Activated T-helper 2 cell treated with anti-CD3 and anti-CD28 coated beads, Interferon-gamma antibody, Interleukin-2, Interleukin-4, amounts not matched to agents 10 μg/mL and 5 μg/mL and 100 μg/mL, durations not matched to agents 14 hours and 24 hours and 36 hours (primary cell): ENCODE results near the gene ZGPAT. TPM values are rescaled to one million over a fixed set of nuclear protein-coding genes. Genes with fewer than 3 reads are reported as not detected.

Experiments
- DNase-seq: peaks from one replicate; pipeline ENCODE4 v3.0.0; 2021; ENCODE audit warnings: low spot score
- H3K27ac Mint-ChIP-seq: one replicate; pipeline ENCODE4 v1.8.0; 2021; ENCODE audit warnings: mixed read lengths
- H3K27me3 Mint-ChIP-seq: one replicate; pipeline ENCODE4 v1.8.0; 2021; ENCODE audit warnings: low read depth, mixed read lengths
- H3K36me3 Mint-ChIP-seq: one replicate; pipeline ENCODE4 v1.8.0; 2021; ENCODE audit warnings: low read depth, mixed read lengths
- H3K4me1 Mint-ChIP-seq: one replicate; pipeline ENCODE4 v1.8.0; 2021; ENCODE audit warnings: low read depth, mixed read lengths
- H3K4me3 Mint-ChIP-seq: one replicate; pipeline ENCODE4 v1.8.0; 2021; ENCODE audit warnings: low read depth, mild to moderate bottlenecking, moderate library complexity, mixed read lengths
- H3K9me3 Mint-ChIP-seq: one replicate; pipeline ENCODE4 v1.8.0; 2021; ENCODE audit warnings: mixed read lengths
- intact Hi-C: fragments of 100-400 bp; cut with micrococcal nuclease; formaldehyde crosslinking; loops from one replicate; pipeline ENCODE4 v1.15.1; 2023
- total RNA-seq: library from RNA; stranded (reverse); gene quantifications from 2 replicates; pipeline ENCODE4 v1.2.3, GENCODE V29; 2022

Gene ZGPAT
- total RNA-seq, 1 donor from 2014 or later: 29.0 TPM

GRCh38 chr20:63745424-63745805 is 37.6 kb downstream of the ZGPAT start:
- no peak for DNase-seq
- Mint-ChIP-seq H3K27me3 (no peaks in the 10 kb centered on the region), H3K36me3 (peaks cover 7% of the 10 kb centered on the region), H3K9me3 (no peaks in the 10 kb centered on the region), H3K27ac (no peak overlapping the region), H3K4me3 (no peak overlapping the region), H3K4me1 (no peaks in the 10 kb centered on the region)
- intact Hi-C loops: no loop called here

DNA sequence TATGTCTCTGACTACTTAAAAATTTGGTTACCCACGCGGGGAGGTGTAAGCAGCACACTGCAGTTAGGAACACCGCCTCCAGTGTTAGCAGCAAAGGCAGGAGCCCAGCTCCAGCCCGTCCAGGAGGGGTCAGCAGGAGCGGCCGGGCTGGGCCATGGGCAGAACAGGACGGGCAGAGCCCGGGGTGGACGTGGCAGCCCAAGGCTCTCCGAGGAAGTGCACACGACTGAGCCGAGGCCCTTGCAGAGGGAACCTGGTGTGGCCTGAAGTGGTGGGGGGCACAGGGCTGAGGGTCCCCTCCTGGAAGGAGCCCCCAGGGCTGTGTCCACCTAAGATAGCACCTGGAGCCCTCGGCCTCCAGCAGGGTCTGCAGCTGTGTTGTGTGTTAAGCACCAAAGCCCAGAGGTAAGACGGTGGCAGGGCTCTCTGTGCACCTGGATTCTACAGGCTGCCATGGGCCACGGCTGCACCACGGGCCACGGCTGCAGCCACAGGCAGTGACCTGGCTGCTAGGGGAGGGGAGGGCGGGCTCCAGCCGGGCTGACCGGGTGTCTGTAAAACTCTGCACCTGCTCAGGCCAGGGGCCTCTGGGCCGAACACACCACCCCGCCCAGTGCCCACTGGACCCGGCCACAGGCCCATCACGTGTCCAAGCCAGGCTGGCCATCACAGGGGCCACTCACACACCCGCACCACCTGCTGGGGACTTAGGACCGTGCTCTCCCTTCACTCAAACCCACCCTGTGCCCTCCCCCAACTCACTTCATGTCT is 38.3 kb downstream of the ZGPAT start:
- Mint-ChIP-seq H3K4me1 (peaks cover 5% of the 10 kb centered on the region), H3K27me3 (no peaks in the 10 kb centered on the region), H3K9me3 (no peaks in the 10 kb centered on the region), H3K27ac (no peak overlapping the region), H3K4me3 (no peak overlapping the region), H3K36me3 (peaks cover 7% of the 10 kb centered on the region)
- no peak for DNase-seq
- intact Hi-C loops: no loop called here

- Mint-ChIP-seq H3K27me3 (no peaks in the 10 kb centered on the region), H3K4me3 (no peak overlapping the region), H3K27ac (no peak overlapping the region), H3K36me3 (peaks cover 7% of the 10 kb centered on the region), H3K4me1 (peaks cover 7% of the 10 kb centered on the region), H3K9me3 (no peaks in the 10 kb centered on the region)
- intact Hi-C loops: no loop called here
- DNase-seq: no peak
These were observed 39.0 kb downstream of the ZGPAT start for GRCh38 chr20:63746751-63747315.

GRCh38 chr20:63747622-63748069 is 39.8 kb downstream of the ZGPAT start:
- H3K27ac Mint-ChIP-seq: no peak overlapping the region
- H3K9me3 Mint-ChIP-seq: no peaks in the 10 kb centered on the region
- intact Hi-C loops: no loop called here
- no peak for DNase-seq
- peaks cover 7% of the 10 kb centered on the region for H3K36me3 Mint-ChIP-seq
- H3K27me3 Mint-ChIP-seq: no peaks in the 10 kb centered on the region
- peaks cover 9% of the 10 kb centered on the region for H3K4me1 Mint-ChIP-seq
- H3K4me3 Mint-ChIP-seq: no peak overlapping the region

- Mint-ChIP-seq H3K27me3 (no peaks in the 10 kb centered on the region), H3K9me3 (no peaks in the 10 kb centered on the region), H3K4me1 (peaks cover 9% of the 10 kb centered on the region), H3K36me3 (peaks cover 6% of the 10 kb centered on the region), H3K4me3 (no peak overlapping the region), H3K27ac (no peak overlapping the region)
- intact Hi-C loops: no loop called here
- DNase-seq: no peak
These were observed 40.5 kb downstream of the ZGPAT start for GRCh38 chr20:63748070-63748933.

GRCh38 chr20:63748934-63749270 is 41.1 kb downstream of the ZGPAT start:
- no peak for DNase-seq
- H3K9me3 Mint-ChIP-seq: no peaks in the 10 kb centered on the region
- no peak overlapping the region for H3K4me3 Mint-ChIP-seq
- H3K4me1 Mint-ChIP-seq: peaks cover 9% of the 10 kb centered on the region
- intact Hi-C loops: no loop called here
- no peak overlapping the region for H3K27ac Mint-ChIP-seq
- no peaks in the 10 kb centered on the region for H3K36me3 Mint-ChIP-seq
- H3K27me3 Mint-ChIP-seq: no peaks in the 10 kb centered on the region

- H3K36me3 Mint-ChIP-seq: no peaks in the 10 kb centered on the region
- peaks cover 9% of the 10 kb centered on the region for H3K4me1 Mint-ChIP-seq
- H3K27ac Mint-ChIP-seq: peak overlapping the region; percentile 55
- no peak overlapping the region for H3K4me3 Mint-ChIP-seq
- DNase-seq: no peak
- H3K27me3 Mint-ChIP-seq: no peaks in the 10 kb centered on the region
- H3K9me3 Mint-ChIP-seq: no peaks in the 10 kb centered on the region
- intact Hi-C loops: no loop called here
These were observed 42.0 kb downstream of the ZGPAT start for GRCh38 chr20:63749597-63750508.

GRCh38 chr20:63750807-63751470 is 43.1 kb downstream of the ZGPAT start:
- Mint-ChIP-seq H3K4me1 (peaks cover 10% of the 10 kb centered on the region), H3K27me3 (peaks cover 2% of the 10 kb centered on the region), H3K36me3 (no peaks in the 10 kb centered on the region), H3K4me3 (peak overlapping the region; percentile 30), H3K27ac (peak overlapping the region; percentile 82), H3K9me3 (no peaks in the 10 kb centered on the region)
- intact Hi-C loops: no loop called here
- peak; percentile 44 for DNase-seq

GRCh38 chr20:63751471-63752271 is 43.8 kb downstream of the ZGPAT start:
- no peaks in the 10 kb centered on the region for H3K9me3 Mint-ChIP-seq
- H3K4me3 Mint-ChIP-seq: peak overlapping the region; percentile 30
- DNase-seq: no peak
- peak overlapping the region; percentile 82 for H3K27ac Mint-ChIP-seq
- no peaks in the 10 kb centered on the region for H3K36me3 Mint-ChIP-seq
- intact Hi-C loops: no loop called here
- H3K4me1 Mint-ChIP-seq: peaks cover 15% of the 10 kb centered on the region
- peaks cover 3% of the 10 kb centered on the region for H3K27me3 Mint-ChIP-seq

GRCh38 chr20:63752411-63753101 is 44.7 kb downstream of the ZGPAT start:
- peaks cover 16% of the 10 kb centered on the region for H3K4me1 Mint-ChIP-seq
- no peak overlapping the region for H3K4me3 Mint-ChIP-seq
- H3K27ac Mint-ChIP-seq: no peak overlapping the region
- intact Hi-C loops: no loop called here
- H3K27me3 Mint-ChIP-seq: peaks cover 6% of the 10 kb centered on the region
- H3K9me3 Mint-ChIP-seq: no peaks in the 10 kb centered on the region
- H3K36me3 Mint-ChIP-seq: no peaks in the 10 kb centered on the region
- DNase-seq: no peak

DNA sequence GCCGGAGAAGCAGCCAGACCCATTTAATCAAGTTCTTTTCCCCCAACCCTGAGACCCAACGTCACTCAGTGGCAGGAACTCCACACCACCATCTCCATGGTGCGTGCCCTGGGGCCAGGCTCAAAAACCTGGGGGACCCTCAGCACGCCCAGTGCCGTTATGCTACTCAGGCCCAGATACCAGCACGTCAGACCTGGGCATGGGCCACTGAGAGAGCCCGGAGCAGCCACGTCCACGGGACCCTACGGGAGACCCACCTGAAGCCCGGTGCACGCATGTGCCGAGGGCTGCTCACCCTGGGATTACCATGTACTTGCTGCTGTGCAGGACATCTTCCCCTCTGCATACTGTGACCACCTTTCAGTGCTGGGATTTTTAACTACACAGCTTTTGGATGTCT is 45.5 kb downstream of the ZGPAT start:
- no peak overlapping the region for H3K4me3 Mint-ChIP-seq
- H3K27ac Mint-ChIP-seq: no peak overlapping the region
- no peaks in the 10 kb centered on the region for H3K9me3 Mint-ChIP-seq
- no peak for DNase-seq
- H3K36me3 Mint-ChIP-seq: no peaks in the 10 kb centered on the region
- H3K4me1 Mint-ChIP-seq: peaks cover 16% of the 10 kb centered on the region
- intact Hi-C loops: no loop called here
- peaks cover 7% of the 10 kb centered on the region for H3K27me3 Mint-ChIP-seq
